Neural cell (in vitro differentiated cells): ENCODE data around the gene PHACTR1. TPM values are rescaled to one million over a fixed set of nuclear protein-coding genes. Genes with fewer than 3 reads are reported as not detected.

Source experiments
- H2AFZ ChIP-seq: fragments of 200-600, 300-800 bp; sonication (generic), shearing (Covaris generic); 2 replicates; pipeline ENCODE4 v1.6.0; 2014; ENCODE audit warnings: low read depth, mild to moderate bottlenecking, antibody characterized with exemption, low read length, moderate library complexity
- H3F3A ChIP-seq: fragments of 200-600 bp; shearing (Covaris generic); 2 replicates; pipeline ENCODE4 v1.6.1; 2016; ENCODE audit warnings: mild to moderate bottlenecking, moderate library complexity, mixed read lengths, antibody characterized with exemption, low read length; ENCODE audit not compliant: insufficient read depth, poor library complexity, severe bottlenecking
- H3K27ac ChIP-seq: fragments of 200-600, 300-800 bp; sonication (generic), shearing (Covaris generic); 2 replicates; pipeline ENCODE4 v1.5.1; 2014; ENCODE audit warnings: mild to moderate bottlenecking, low read length, moderate library complexity
- H3K27me3 ChIP-seq: fragments of 300-800, 200-600 bp; sonication (generic), shearing (Covaris generic); 2 replicates; pipeline ENCODE4 v1.6.0; 2014; ENCODE audit warnings: mild to moderate bottlenecking, low read depth, low read length, moderate library complexity; ENCODE audit not compliant: insufficient read depth
- H3K36me3 ChIP-seq: fragments of 300-800, 200-600 bp; sonication (generic), shearing (Covaris generic); 2 replicates; pipeline ENCODE4 v1.5.1; 2014; ENCODE audit warnings: mild to moderate bottlenecking, antibody characterized with exemption, low read length, moderate library complexity; ENCODE audit not compliant: insufficient read depth
- H3K4me2 ChIP-seq: fragments of 300-800, 200-600 bp; sonication (generic), shearing (Covaris generic); 2 replicates; pipeline ENCODE4 v1.6.0; 2014; ENCODE audit warnings: mild to moderate bottlenecking, low read length
- H3K4me3 ChIP-seq: fragments of 300-800, 200-600 bp; sonication (generic), shearing (Covaris generic); 2 replicates; pipeline ENCODE4 v1.5.1; 2014; ENCODE audit warnings: mild to moderate bottlenecking, low read length, moderate library complexity
- H3K79me2 ChIP-seq: fragments of 200-600 bp; shearing (Covaris generic); replicated peaks from 2 replicates; pipeline ENCODE4 v1.6.0; 2014; ENCODE audit warnings: mild to moderate bottlenecking, low read length, moderate library complexity; ENCODE audit not compliant: insufficient read depth
- H3K9ac ChIP-seq: fragments of 300-800, 200-600 bp; sonication (generic), shearing (Covaris generic); 2 replicates; pipeline ENCODE4 v1.6.1; 2016; ENCODE audit warnings: mild to moderate bottlenecking, low read length, mixed read lengths
- H3K9me2 ChIP-seq: fragments of 200-600 bp; shearing (Covaris generic); 2 replicates; pipeline ENCODE4 v1.6.1; 2016; ENCODE audit warnings: mild to moderate bottlenecking, low read length, mixed read lengths; ENCODE audit not compliant: insufficient read depth
- H3K9me3 ChIP-seq: fragments of 200-600, 300-800 bp; sonication (generic), shearing (Covaris generic); 2 replicates; pipeline ENCODE4 v1.6.1; 2016; ENCODE audit warnings: mild to moderate bottlenecking, mixed run types, low read length, moderate library complexity, mixed read lengths
- H4K20me1 ChIP-seq: fragments of 200-600 bp; shearing (Covaris generic); 2 replicates; pipeline ENCODE4 v1.6.1; 2016; ENCODE audit warnings: mild to moderate bottlenecking, mixed run types; ENCODE audit not compliant: insufficient read depth
- EP300 ChIP-seq: fragments of 450-650 bp; conservative IDR thresholded peaks from 2 replicates; pipeline ENCODE4 v1.6.1; 2014; ENCODE audit warnings: antibody characterized with exemption, mild to moderate bottlenecking, moderate library complexity; ENCODE audit not compliant: poor library complexity, severe bottlenecking
- EZH2 ChIP-seq: fragments of 200-600, 300-800 bp; shearing (Covaris generic), sonication (generic); IDR thresholded peaks from 2 replicates; pipeline ENCODE4 v1.6.1; 2014; ENCODE audit warnings: antibody characterized with exemption, low read length, borderline replicate concordance, mild to moderate bottlenecking; ENCODE audit not compliant: insufficient read depth, poor library complexity, severe bottlenecking
- MXI1 ChIP-seq: fragments of 450-650 bp; conservative IDR thresholded peaks from 2 replicates; pipeline ENCODE4 v1.6.1; 2014; ENCODE audit warnings: antibody characterized with exemption, mild to moderate bottlenecking; ENCODE audit not compliant: poor library complexity, severe bottlenecking
- POLR2AphosphoS5 ChIP-seq: IDR thresholded peaks from 2 replicates; pipeline ENCODE4 v1.6.1; 2012
- RAD21 ChIP-seq: fragments of 450-650 bp; conservative IDR thresholded peaks from 2 replicates; pipeline ENCODE4 v1.6.1; 2014; ENCODE audit warnings: antibody characterized with exemption, mild to moderate bottlenecking, moderate library complexity
- REST ChIP-seq: IDR thresholded peaks from 2 replicates; pipeline ENCODE4 v1.6.1; 2012; ENCODE audit warnings: borderline replicate concordance
- SMC3 ChIP-seq: fragments of 450-650 bp; conservative IDR thresholded peaks from 2 replicates; pipeline ENCODE4 v1.6.1; 2014; ENCODE audit warnings: antibody characterized with exemption, mild to moderate bottlenecking, moderate library complexity; ENCODE audit not compliant: poor library complexity
- TAF1 ChIP-seq: IDR thresholded peaks from 2 replicates; pipeline ENCODE4 v1.6.1; 2012; ENCODE audit warnings: low read depth
- polyA plus RNA-seq: library from polyadenylated mRNA; depleted of rRNA; stranded (reverse); fragments of >200 nt; gene quantifications from 2 replicates; pipeline ENCODE4 v1.2.3, GENCODE V29; 2014
- TF ChIP-seq, protein P1 (sequence below): fragments of 450-650 bp; IDR thresholded peaks from 2 replicates; pipeline ENCODE4 v1.5.1; 2014; ENCODE audit warnings: antibody characterized with exemption, mild to moderate bottlenecking, moderate library complexity; ENCODE audit not compliant: poor library complexity, severe bottlenecking

Gene PHACTR1
- polyA plus RNA-seq, 1 donor from 2014 or later, result 7.8 TPM

- H3K9me3 ChIP-seq, result no peaks in the 10 kb centered on the region
- TF ChIP-seq MXI1 (no peak), RAD21 (no peak), SMC3 (no peak), REST (no peak), TAF1 (no peak), EP300 (no peak)
- H2AFZ ChIP-seq, result no peak overlapping the region
- no peaks in the 10 kb centered on the region for H4K20me1 ChIP-seq
- no peak overlapping the region for H3K4me3 ChIP-seq
- H3K9ac ChIP-seq, result no peak overlapping the region
- no peaks in the 10 kb centered on the region for H3K36me3 ChIP-seq
- H3K9me2 ChIP-seq, result no peaks in the 10 kb centered on the region
- H3K79me2 ChIP-seq, result no peaks in the 10 kb centered on the region
- H3K4me2 ChIP-seq, result no peak overlapping the region
- H3K27me3 ChIP-seq, result no peaks in the 10 kb centered on the region
- H3F3A ChIP-seq, result no peaks in the 10 kb centered on the region
- H3K27ac ChIP-seq, result no peak overlapping the region
Measured at GRCh38 chr6:13135152-13135551, 418.6 kb downstream of the PHACTR1 start.

DNA sequence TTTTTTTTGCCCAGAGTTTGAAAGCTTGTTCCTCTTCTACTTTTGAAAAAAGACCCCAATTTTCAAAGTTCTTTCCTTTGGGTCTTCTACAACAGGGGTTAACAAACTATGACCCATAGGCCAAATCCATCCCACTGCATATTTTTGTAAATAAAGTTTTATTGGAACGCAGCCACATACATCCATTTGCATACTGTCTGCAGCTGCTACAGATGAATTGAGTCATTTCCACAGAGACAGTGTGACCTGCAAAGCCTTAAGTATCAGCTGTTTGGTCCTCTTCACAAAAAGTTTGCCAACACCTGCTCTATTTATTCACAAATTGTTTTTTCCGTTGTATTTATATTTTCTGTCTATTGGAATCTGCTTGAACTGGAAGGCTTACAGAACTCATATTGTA is 422.6 kb downstream of the PHACTR1 start:
- H3K27ac ChIP-seq, result no peak overlapping the region

More for the DNA sequence above, 422.6 kb downstream of the PHACTR1 start:
- no peaks in the 10 kb centered on the region for H3F3A ChIP-seq
- no peaks in the 10 kb centered on the region for H3K9me3 ChIP-seq
- H3K9ac ChIP-seq, result no peak overlapping the region
- H4K20me1 ChIP-seq, result no peaks in the 10 kb centered on the region
- no peaks in the 10 kb centered on the region for H3K27me3 ChIP-seq
- no peaks in the 10 kb centered on the region for H3K9me2 ChIP-seq
- H3K79me2 ChIP-seq, result no peaks in the 10 kb centered on the region
- no peaks in the 10 kb centered on the region for H3K36me3 ChIP-seq
- H3K4me2 ChIP-seq, result no peak overlapping the region
- H3K4me3 ChIP-seq, result no peak overlapping the region
- TF ChIP-seq RAD21, result no peak
- TF ChIP-seq, protein P1, sequence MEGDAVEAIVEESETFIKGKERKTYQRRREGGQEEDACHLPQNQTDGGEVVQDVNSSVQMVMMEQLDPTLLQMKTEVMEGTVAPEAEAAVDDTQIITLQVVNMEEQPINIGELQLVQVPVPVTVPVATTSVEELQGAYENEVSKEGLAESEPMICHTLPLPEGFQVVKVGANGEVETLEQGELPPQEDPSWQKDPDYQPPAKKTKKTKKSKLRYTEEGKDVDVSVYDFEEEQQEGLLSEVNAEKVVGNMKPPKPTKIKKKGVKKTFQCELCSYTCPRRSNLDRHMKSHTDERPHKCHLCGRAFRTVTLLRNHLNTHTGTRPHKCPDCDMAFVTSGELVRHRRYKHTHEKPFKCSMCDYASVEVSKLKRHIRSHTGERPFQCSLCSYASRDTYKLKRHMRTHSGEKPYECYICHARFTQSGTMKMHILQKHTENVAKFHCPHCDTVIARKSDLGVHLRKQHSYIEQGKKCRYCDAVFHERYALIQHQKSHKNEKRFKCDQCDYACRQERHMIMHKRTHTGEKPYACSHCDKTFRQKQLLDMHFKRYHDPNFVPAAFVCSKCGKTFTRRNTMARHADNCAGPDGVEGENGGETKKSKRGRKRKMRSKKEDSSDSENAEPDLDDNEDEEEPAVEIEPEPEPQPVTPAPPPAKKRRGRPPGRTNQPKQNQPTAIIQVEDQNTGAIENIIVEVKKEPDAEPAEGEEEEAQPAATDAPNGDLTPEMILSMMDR, result no peak
- no peak for TF ChIP-seq EZH2
- TF ChIP-seq REST, result no peak
- TF ChIP-seq EP300, result no peak
- TF ChIP-seq MXI1, result no peak
- no peak for TF ChIP-seq SMC3
- TF ChIP-seq POLR2AphosphoS5, result no peak
- TF ChIP-seq TAF1, result no peak
- no peak overlapping the region for H2AFZ ChIP-seq
